ENCODE results near the gene DDAH1.

DNA sequence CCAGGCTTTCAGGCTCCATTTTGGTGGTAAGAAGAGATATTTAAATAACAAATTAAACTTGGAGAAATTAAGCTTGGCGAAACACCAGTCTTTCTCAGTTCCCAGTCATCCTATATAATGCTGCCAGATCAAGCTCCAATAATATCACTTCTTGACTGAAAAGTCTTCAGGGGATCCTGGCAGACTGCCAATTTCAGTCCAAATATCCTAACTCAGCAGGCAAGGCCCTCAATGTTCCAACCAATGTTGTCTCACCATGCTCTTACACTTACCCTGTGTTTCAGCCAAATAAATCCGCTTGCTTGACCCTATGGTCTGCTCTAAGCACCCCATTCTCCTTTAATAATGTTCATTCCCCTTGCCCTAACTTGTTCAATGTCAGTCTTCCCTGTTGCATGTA, 148.6 kb downstream of the DDAH1 start:
- TF ChIP-seq, protein P1, sequence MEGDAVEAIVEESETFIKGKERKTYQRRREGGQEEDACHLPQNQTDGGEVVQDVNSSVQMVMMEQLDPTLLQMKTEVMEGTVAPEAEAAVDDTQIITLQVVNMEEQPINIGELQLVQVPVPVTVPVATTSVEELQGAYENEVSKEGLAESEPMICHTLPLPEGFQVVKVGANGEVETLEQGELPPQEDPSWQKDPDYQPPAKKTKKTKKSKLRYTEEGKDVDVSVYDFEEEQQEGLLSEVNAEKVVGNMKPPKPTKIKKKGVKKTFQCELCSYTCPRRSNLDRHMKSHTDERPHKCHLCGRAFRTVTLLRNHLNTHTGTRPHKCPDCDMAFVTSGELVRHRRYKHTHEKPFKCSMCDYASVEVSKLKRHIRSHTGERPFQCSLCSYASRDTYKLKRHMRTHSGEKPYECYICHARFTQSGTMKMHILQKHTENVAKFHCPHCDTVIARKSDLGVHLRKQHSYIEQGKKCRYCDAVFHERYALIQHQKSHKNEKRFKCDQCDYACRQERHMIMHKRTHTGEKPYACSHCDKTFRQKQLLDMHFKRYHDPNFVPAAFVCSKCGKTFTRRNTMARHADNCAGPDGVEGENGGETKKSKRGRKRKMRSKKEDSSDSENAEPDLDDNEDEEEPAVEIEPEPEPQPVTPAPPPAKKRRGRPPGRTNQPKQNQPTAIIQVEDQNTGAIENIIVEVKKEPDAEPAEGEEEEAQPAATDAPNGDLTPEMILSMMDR (conservative IDR thresholded peaks at IDR 0.05; ENCODE audit: low read depth, low read length): no peak
- TF ChIP-seq RCOR1 (IDR thresholded peaks at IDR 0.05; ENCODE audit: insufficient replicate concordance, low read length): no peak
- TF ChIP-seq POLR2A (IDR thresholded peaks at IDR 0.05; ENCODE audit: low read depth, low read length): no peak
- no peak for TF ChIP-seq BHLHE40 (IDR thresholded peaks at IDR 0.05; ENCODE audit: low read depth, low read length)
- no peak for TF ChIP-seq MAFK (IDR thresholded peaks at IDR 0.05; ENCODE audit: low read depth, low read length)
- no peak for TF ChIP-seq RAD21 (IDR thresholded peaks at IDR 0.05; ENCODE audit: low read length)
- TF ChIP-seq, protein P2, sequence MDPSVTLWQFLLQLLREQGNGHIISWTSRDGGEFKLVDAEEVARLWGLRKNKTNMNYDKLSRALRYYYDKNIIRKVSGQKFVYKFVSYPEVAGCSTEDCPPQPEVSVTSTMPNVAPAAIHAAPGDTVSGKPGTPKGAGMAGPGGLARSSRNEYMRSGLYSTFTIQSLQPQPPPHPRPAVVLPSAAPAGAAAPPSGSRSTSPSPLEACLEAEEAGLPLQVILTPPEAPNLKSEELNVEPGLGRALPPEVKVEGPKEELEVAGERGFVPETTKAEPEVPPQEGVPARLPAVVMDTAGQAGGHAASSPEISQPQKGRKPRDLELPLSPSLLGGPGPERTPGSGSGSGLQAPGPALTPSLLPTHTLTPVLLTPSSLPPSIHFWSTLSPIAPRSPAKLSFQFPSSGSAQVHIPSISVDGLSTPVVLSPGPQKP (IDR thresholded peaks at IDR 0.05; ENCODE audit: borderline replicate concordance, low read depth, low read length): no peak
- TF ChIP-seq MAZ (IDR thresholded peaks at IDR 0.05; ENCODE audit: borderline replicate concordance, low read depth, low read length): no peak
- TF ChIP-seq CEBPB (IDR thresholded peaks at IDR 0.05; ENCODE audit: low read depth, low read length): no peak
